Caco-2 (cell line): ENCODE measurements around the gene MGLL. TPM values are rescaled to one million over a fixed set of nuclear protein-coding genes. Genes with fewer than 3 reads are reported as not detected.

Experiments used
- BruUV-seq: library from RNA; stranded (reverse); fragments of 400-500 nt; replicated peaks from 2 replicates; lab custom pipeline; 2021; lab: Mats Ljungman, UMichigan
- CTCF ChIA-PET: fragments of 300-600 bp; sonication (Branson Sonifier 250); formaldehyde crosslinking; loops from one replicate; lab custom pipeline; 2022; ENCODE audit warnings: antibody characterized with exemption; lab: Charles Lee
- POLR2A ChIA-PET: fragments of 300-600 bp; sonication (Branson Sonifier 250); formaldehyde crosslinking; loops from one replicate; lab custom pipeline; 2022; ENCODE audit warnings: antibody characterized with exemption; lab: Charles Lee
- DNase-seq, 2 experiments: peaks; one replicate each; pipeline versions ENCODE4 v3.0.0 to v3.0.0-alpha.2; 2020 to 2022
- H3K27me3 ChIP-seq: replicated peaks from 2 replicates; pipeline ENCODE4 v1.6.0; 2011; ENCODE audit warnings: low read length; ENCODE audit not compliant: control insufficient read depth, insufficient read depth
- H3K36me3 ChIP-seq: 2 replicates; pipeline ENCODE4 v1.5.1; 2011; ENCODE audit warnings: low read length; ENCODE audit not compliant: control insufficient read depth, insufficient read depth
- H3K4me1 ChIP-seq: fragments of 250-450 bp; sonication (Bioruptor Pico); 2 replicates; pipeline ENCODE4 v1.5.1; 2020; ENCODE audit warnings: mild to moderate bottlenecking
- H3K4me3 ChIP-seq: 2 replicates; pipeline ENCODE4 v1.5.1; 2011; ENCODE audit warnings: low read depth, mild to moderate bottlenecking, control low read depth, low read length
- H3K9me3 ChIP-seq: fragments of 250-450 bp; sonication (Bioruptor Pico); 2 replicates; pipeline ENCODE4 v1.5.1; 2020; ENCODE audit warnings: mild to moderate bottlenecking, moderate library complexity
- H3K27ac Mint-ChIP-seq: one replicate; pipeline ENCODE4 v1.8.0; 2022; ENCODE audit warnings: mixed read lengths; ENCODE audit not compliant: unreplicated experiment
- H3K27me3 Mint-ChIP-seq: one replicate; pipeline ENCODE4 v1.8.0; 2022; ENCODE audit warnings: mixed read lengths; ENCODE audit not compliant: insufficient read depth, unreplicated experiment
- H3K36me3 Mint-ChIP-seq: one replicate; pipeline ENCODE4 v1.8.0; 2022; ENCODE audit warnings: mild to moderate bottlenecking, mixed read lengths; ENCODE audit not compliant: insufficient read depth, unreplicated experiment
- H3K4me1 Mint-ChIP-seq: one replicate; pipeline ENCODE4 v1.8.0; 2022; ENCODE audit warnings: low read depth, mixed read lengths; ENCODE audit not compliant: unreplicated experiment
- H3K4me3 Mint-ChIP-seq: one replicate; pipeline ENCODE4 v1.8.0; 2022; ENCODE audit warnings: mild to moderate bottlenecking, moderate library complexity, mixed read lengths; ENCODE audit not compliant: unreplicated experiment
- H3K9me3 Mint-ChIP-seq: one replicate; pipeline ENCODE4 v1.8.0; 2022; ENCODE audit warnings: mixed read lengths; ENCODE audit not compliant: unreplicated experiment
- CTCF ChIP-seq, 2 experiments: fragments of 200-600 bp in 1 of 2; IDR thresholded peaks; 1 replicate in 1 of 2; 2 replicates in 1 of 2; pipeline versions ENCODE4 v1.5.1 to v1.8.0; 2011 to 2022; ENCODE audit warnings: antibody characterized with exemption in 1 of 2, control low read depth in 1 of 2, inconsistent platforms in 1 of 2, low read depth in 1 of 2, low read length in 1 of 2, mild to moderate bottlenecking in 1 of 2, moderate library complexity in 1 of 2; ENCODE audit not compliant: insufficient read depth in 1 of 2, severe bottlenecking in 1 of 2, unreplicated experiment in 1 of 2
- intact Hi-C: fragments of 100-400 bp; cut with micrococcal nuclease; formaldehyde crosslinking; loops from one replicate; pipeline ENCODE4 v1.10.0; 2022; ENCODE audit not compliant: unreplicated experiment
- total RNA-seq: library from RNA; stranded (reverse); gene quantifications from 2 replicates; pipeline ENCODE4 v1.2.3, GENCODE V29; 2022

The MGLL gene
- total RNA-seq, 1 experiment from 2014 or later: 7.8 TPM

DNA sequence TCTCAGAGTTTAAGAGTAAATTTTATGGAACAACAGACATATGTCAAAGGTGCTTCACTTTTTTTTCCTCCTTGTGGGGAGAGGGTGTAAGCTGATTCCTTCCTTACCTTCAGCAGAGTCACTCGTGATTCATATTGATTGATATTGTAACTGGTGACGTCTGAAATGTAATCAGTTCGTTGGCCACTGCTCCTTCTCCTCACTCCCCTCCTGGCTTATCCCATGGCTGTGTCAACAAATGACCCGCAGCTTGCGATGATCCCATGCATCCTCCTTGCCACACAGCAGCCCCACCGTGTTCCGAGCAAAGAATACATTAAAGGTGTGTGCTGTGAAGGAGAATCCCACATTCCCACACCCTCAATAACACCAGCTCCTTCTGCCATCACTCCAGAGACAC is 7.3 kb downstream of the MGLL start:
- BruUV-seq: no TSS peak
- no peaks in the 10 kb centered on the region for H3K9me3 ChIP-seq
- Mint-ChIP-seq H3K27me3 (no peaks in the 10 kb centered on the region), H3K27ac (peak overlapping the region; percentile 87), H3K4me1 (peaks cover 27% of the 10 kb centered on the region), H3K36me3 (peaks cover 10% of the 10 kb centered on the region), H3K9me3 (no peaks in the 10 kb centered on the region), H3K4me3 (no peak overlapping the region)
- ChIA-PET CTCF (interaction anchor here (1.4 kb wide), 1 partner anchor 24 kb away, joined by 6 read pairs; no protein-coding TSS in a partner anchor), POLR2A (no interaction called here)
- H3K27me3 ChIP-seq: no peaks in the 10 kb centered on the region
- intact Hi-C loops: no loop called here
- TF ChIP-seq CTCF (IDR thresholded peaks at IDR 0.05; ENCODE audit: insufficient read depth in 1 of 2, low read depth in 1 of 2, low read length in 1 of 2, severe bottlenecking in 1 of 2, unreplicated experiment in 1 of 2): no peak
- no peak for DNase-seq
- H3K36me3 ChIP-seq: no peaks in the 10 kb centered on the region
- H3K4me1 ChIP-seq: peaks cover 60% of the 10 kb centered on the region
- H3K4me3 ChIP-seq: no peak overlapping the region

DNA sequence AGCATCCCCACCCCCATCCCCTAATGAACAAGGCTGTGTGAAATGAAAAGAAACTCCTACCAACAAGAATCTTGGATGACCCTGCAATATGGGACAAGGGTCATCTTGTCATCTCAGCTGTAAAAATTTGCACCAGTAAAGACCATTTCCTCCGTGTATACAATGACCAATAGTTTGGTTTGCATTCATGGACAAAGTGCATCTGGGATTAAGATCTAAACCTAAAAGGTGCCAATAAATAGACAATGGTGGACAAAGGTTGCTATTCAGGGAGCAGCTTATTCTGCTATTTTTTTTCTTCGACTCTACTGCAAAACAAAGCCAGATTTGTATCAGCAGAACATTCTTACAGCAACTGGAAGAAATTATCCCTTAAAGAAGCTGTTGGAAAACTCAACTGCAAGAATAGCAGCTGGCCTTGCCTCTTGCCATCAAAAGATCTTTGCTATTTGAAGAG is 8.0 kb downstream of the MGLL start:
- peaks cover 10% of the 10 kb centered on the region for H3K36me3 Mint-ChIP-seq
- POLR2A ChIA-PET: no interaction called here
- Histone ChIP-seq H3K36me3 (no peaks in the 10 kb centered on the region), H3K9me3 (no peaks in the 10 kb centered on the region), H3K4me1 (peaks cover 57% of the 10 kb centered on the region), H3K27me3 (no peaks in the 10 kb centered on the region), H3K4me3 (no peak overlapping the region)
- no peak for TF ChIP-seq CTCF (IDR thresholded peaks at IDR 0.05; ENCODE audit: insufficient read depth in 1 of 2, low read depth in 1 of 2, low read length in 1 of 2, severe bottlenecking in 1 of 2, unreplicated experiment in 1 of 2)
- no peak overlapping the region for H3K27ac Mint-ChIP-seq
- no peaks in the 10 kb centered on the region for H3K27me3 Mint-ChIP-seq
- H3K4me3 Mint-ChIP-seq: no peak overlapping the region
- peaks cover 23% of the 10 kb centered on the region for H3K4me1 Mint-ChIP-seq
- no TSS peak for BruUV-seq
- intact Hi-C loops: no loop called here
- H3K9me3 Mint-ChIP-seq: no peaks in the 10 kb centered on the region
- DNase-seq: no peak
- CTCF ChIA-PET: interaction anchor here (1.4 kb wide), 1 partner anchor 23 kb away, joined by 6 read pairs; no protein-coding TSS in a partner anchor

DNA sequence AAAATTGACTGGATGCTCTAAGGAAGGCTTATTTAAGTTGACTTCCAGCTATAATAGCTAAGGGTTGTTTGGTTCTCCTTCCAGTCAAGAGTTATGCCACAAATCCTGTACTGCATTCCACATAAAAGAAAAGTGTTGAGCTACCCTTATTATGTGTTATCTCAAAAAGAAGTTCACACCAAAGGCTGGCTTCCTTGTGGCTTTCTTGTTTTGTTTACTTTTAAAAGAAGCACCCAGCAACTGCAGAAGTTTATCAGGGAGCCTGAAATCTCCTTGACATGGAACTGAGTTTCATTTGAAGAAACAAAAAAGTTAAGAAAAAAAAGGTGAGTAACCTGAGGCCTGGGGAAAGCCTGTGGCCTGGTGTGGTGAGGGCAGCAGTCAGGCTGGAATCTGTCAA is 10.2 kb downstream of the MGLL start:
- Mint-ChIP-seq H3K9me3 (no peaks in the 10 kb centered on the region), H3K36me3 (peaks cover 10% of the 10 kb centered on the region), H3K4me1 (peaks cover 19% of the 10 kb centered on the region), H3K27ac (no peak overlapping the region), H3K4me3 (no peak overlapping the region), H3K27me3 (no peaks in the 10 kb centered on the region)
- ChIA-PET CTCF (no interaction called here), POLR2A (no interaction called here)
- intact Hi-C loops: no loop called here
- Histone ChIP-seq H3K36me3 (no peaks in the 10 kb centered on the region), H3K27me3 (no peaks in the 10 kb centered on the region), H3K4me1 (peaks cover 36% of the 10 kb centered on the region), H3K4me3 (no peak overlapping the region), H3K9me3 (no peaks in the 10 kb centered on the region)
- BruUV-seq: no TSS peak
- TF ChIP-seq CTCF (IDR thresholded peaks at IDR 0.05; ENCODE audit: insufficient read depth in 1 of 2, low read depth in 1 of 2, low read length in 1 of 2, severe bottlenecking in 1 of 2, unreplicated experiment in 1 of 2): no peak
- DNase-seq: no peak
